K562 (cell line): ENCODE data around the gene EMC9. TPM values are rescaled to one million over a fixed set of nuclear protein-coding genes. Genes with fewer than 3 reads are reported as not detected.

Source experiments
- REST ChIP-seq, 2 experiments: fragments of 450-650 bp; formaldehyde crosslinking in 1 of 2; IDR thresholded peaks; 2 replicates each; pipeline versions ENCODE4 v1.4.0 to v1.6.1; 2014 to 2020; ENCODE audit warnings: mild to moderate bottlenecking in 2 of 2, borderline replicate concordance in 1 of 2, low read depth in 1 of 2
- polyA plus RNA-seq, 8 experiments: library from polyadenylated mRNA; depleted of rRNA in 4 of 8; stranded (reverse) in 5 of 8; unstranded in 3 of 8; fragments of >200 nt; fragmentation: Nextera tagmentation in 2 of 8; fragmentation: Illumina TruSeq in 1 of 8; extraction: Ambion mirVana in 2 of 8; extraction: Trizol in 1 of 8; gene quantifications; 2 replicates each; pipeline versions ENCODE4 v1.2.1 to v1.2.3, GENCODE V29; 2011 to 2014; ENCODE audit warnings: inconsistent platforms in 1 of 8, missing spikeins in 1 of 8
- total RNA-seq, 7 experiments: library from RNA; depleted of rRNA in 6 of 7; stranded (reverse); fragments of >200 nt in 6 of 7; fragmentation: Illumina TruSeq in 2 of 7; extraction: Trizol in 2 of 7; gene quantifications; 2 replicates each; pipeline versions ENCODE4 v1.2.1 to v1.2.3, GENCODE V29; 2011 to 2021; ENCODE audit warnings: low replicate concordance in 1 of 7
- TF ChIP-seq, protein P1 (sequence below): sonication (generic); formaldehyde crosslinking; IDR thresholded peaks from 2 replicates; pipeline ENCODE4 v1.5.0; 2020; ENCODE audit warnings: missing genetic modification reagents
- TF ChIP-seq, protein P2 (sequence below): sonication (generic); formaldehyde crosslinking; IDR thresholded peaks from 2 replicates; pipeline ENCODE4 v1.8.0; 2022; ENCODE audit warnings: mild to moderate bottlenecking, missing genetic modification reagents

Gene EMC9
- total and polyA plus RNA-seq, 9 of the 15 experiments (the other 6 are each of a cell fraction or from before 2014, with no cell fraction given), result 3.1 to 13.2 (median 7.8) TPM

DNA sequence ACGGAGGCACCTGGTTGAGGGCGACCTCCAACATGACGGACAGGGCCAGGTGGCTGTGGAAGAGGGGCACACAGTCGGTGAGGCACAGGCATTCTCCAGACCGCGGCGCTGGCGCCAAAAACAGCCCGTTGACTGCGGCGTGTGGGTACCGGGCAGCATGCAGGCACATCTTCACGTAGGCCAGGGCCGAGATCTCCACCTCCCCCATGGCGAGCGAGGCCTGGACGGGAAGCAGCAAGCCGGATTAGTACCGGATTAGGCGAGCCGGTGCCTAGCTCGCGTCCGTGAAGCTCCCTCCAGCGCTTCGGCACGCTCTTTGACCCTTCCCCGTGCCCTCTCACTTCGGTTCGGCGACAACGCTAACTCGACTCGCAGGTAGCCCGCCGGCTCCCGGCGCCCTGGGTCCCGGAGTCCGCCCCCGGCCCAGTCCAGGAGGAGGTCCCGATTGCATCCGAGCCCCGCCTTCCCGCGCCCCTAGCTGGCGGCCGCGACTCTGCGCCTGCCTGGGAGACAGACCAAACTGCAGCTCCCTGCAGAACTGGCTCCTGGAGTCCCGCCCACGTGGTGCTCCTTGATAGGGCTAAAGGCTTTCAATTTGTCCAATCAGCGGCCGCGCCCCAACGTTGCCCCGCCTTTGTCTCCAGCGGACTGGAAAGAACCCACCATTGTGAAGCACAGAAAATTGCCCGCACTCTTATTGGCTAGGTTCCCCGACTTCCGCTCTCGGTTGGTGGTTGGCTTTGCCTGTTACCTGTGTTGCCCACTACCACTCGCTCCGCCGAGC lies at the start of gene EMC9 (continued):
- peak; percentile 61 for TF ChIP-seq REST (IDR thresholded peaks at IDR 0.05; ENCODE audit: borderline replicate concordance)
- TF ChIP-seq REST (CRISPR knock-in tag; IDR thresholded peaks at IDR 0.05; ENCODE audit: low read depth), result 0 out of 2 replicates have a peak, but pooled peaks have one; percentile 28
- TF ChIP-seq, protein P1, sequence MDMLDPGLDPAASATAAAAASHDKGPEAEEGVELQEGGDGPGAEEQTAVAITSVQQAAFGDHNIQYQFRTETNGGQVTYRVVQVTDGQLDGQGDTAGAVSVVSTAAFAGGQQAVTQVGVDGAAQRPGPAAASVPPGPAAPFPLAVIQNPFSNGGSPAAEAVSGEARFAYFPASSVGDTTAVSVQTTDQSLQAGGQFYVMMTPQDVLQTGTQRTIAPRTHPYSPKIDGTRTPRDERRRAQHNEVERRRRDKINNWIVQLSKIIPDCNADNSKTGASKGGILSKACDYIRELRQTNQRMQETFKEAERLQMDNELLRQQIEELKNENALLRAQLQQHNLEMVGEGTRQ (CRISPR knock-in tag), result peak; percentile 79
- TF ChIP-seq, protein P2, sequence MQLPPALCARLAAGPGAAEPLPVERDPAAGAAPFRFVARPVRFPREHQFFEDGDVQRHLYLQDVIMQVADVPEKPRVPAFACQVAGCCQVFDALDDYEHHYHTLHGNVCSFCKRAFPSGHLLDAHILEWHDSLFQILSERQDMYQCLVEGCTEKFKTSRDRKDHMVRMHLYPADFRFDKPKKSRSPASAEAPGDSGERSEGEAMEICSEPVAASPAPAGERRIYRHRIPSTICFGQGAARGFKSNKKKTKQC (CRISPR knock-in tag), result peak; percentile 65; the same call in 1 of the 2 replicates
